ENCODE results near the gene GRK2.

GRCh38 chr11:67264260-67264659 lies 2.0 kb upstream of the GRK2 start:
- no peak for TF ChIP-seq GATA2 (IDR thresholded peaks at IDR 0.05; ENCODE audit: low read depth, low read length)
- TF ChIP-seq GATA3 (IDR thresholded peaks at IDR 0.05; ENCODE audit: low read depth, low read length) = no peak

All from SH-SY5Y (cell line).